DOHH2 (cell line): ENCODE measurements around the gene DIS3L2.

Experiments
- EZH2phosphoT487 ChIP-seq: fragments of 200-600 bp; sonication (generic); IDR thresholded peaks from 2 replicates; pipeline ENCODE4 v1.6.1; 2017; ENCODE audit warnings: borderline replicate concordance, mild to moderate bottlenecking, antibody characterized with exemption, low read length, moderate library complexity, mixed read lengths
- TF ChIP-seq, protein P1 (sequence below): fragments of 200-600 bp; sonication (generic); IDR thresholded peaks from one replicate; pipeline ENCODE4 v1.5.1; 2014; ENCODE audit warnings: antibody characterized with exemption, mild to moderate bottlenecking, low read depth, low read length; ENCODE audit not compliant: poor library complexity, severe bottlenecking

GRCh38 chr2:232349546-232349945, 388.0 kb downstream of the DIS3L2 start:
- TF ChIP-seq, protein P1, sequence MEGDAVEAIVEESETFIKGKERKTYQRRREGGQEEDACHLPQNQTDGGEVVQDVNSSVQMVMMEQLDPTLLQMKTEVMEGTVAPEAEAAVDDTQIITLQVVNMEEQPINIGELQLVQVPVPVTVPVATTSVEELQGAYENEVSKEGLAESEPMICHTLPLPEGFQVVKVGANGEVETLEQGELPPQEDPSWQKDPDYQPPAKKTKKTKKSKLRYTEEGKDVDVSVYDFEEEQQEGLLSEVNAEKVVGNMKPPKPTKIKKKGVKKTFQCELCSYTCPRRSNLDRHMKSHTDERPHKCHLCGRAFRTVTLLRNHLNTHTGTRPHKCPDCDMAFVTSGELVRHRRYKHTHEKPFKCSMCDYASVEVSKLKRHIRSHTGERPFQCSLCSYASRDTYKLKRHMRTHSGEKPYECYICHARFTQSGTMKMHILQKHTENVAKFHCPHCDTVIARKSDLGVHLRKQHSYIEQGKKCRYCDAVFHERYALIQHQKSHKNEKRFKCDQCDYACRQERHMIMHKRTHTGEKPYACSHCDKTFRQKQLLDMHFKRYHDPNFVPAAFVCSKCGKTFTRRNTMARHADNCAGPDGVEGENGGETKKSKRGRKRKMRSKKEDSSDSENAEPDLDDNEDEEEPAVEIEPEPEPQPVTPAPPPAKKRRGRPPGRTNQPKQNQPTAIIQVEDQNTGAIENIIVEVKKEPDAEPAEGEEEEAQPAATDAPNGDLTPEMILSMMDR = no peak
- no peak for TF ChIP-seq EZH2phosphoT487
